B cell (primary cell): ENCODE data around the gene ABL1. TPM values are rescaled to one million over a fixed set of nuclear protein-coding genes. Genes with fewer than 3 reads are reported as not detected.

Experiments
- ATAC-seq: fragments of 200-7000 bp; cut with Tn5 transposase; one replicate; pipeline ENCODE4 v1.10.0; 2021; ENCODE audit warnings: low read depth, mild to moderate bottlenecking, moderate number of reproducible peaks, moderate library complexity
- CTCF ChIA-PET: fragments of 350-600 bp; sonication (Branson Sonifier 250); formaldehyde crosslinking; loops from one replicate; lab custom pipeline; 2021; ENCODE audit warnings: antibody characterized with exemption, inconsistent platforms; lab: Charles Lee
- POLR2A ChIA-PET: fragments of 350-600 bp; sonication (Branson Sonifier 250); formaldehyde crosslinking; loops from one replicate; lab custom pipeline; 2021; ENCODE audit warnings: antibody characterized with exemption; lab: Charles Lee
- DNase-seq: peaks from one replicate; pipeline ENCODE4 v3.0.0; 2013
- H2AFZ ChIP-seq: 2 replicates; pipeline ENCODE4 v1.6.1; 2012; ENCODE audit warnings: mild to moderate bottlenecking, low read depth, low read length; ENCODE audit not compliant: insufficient read depth, poor library complexity, severe bottlenecking
- H3K27ac ChIP-seq, 2 donors: 1 replicate in 1 of 2; 2 replicates in 1 of 2; pipeline ENCODE4 v1.5.1; 2012 to 2013; ENCODE audit warnings: low read length in 2 of 2, mild to moderate bottlenecking in 2 of 2, moderate library complexity in 1 of 2
- H3K27me3 ChIP-seq, 4 experiments: fragments of 200-600 bp in 1 of 4; sonication (generic) in 1 of 4; replicated peaks in 1 of 4; 1 replicate in 2 of 4; 2 replicates in 2 of 4; pipeline versions ENCODE4 v1.6.1 to v1.7.0; 2013 to 2016; ENCODE audit warnings: low read length in 3 of 4, mild to moderate bottlenecking in 2 of 4, mixed read lengths in 1 of 4, moderate library complexity in 1 of 4; ENCODE audit not compliant: insufficient read depth in 4 of 4, control insufficient read depth in 3 of 4; ENCODE audit errors: control extremely low read depth in 1 of 4
- H3K36me3 ChIP-seq, 2 experiments: replicated peaks in 1 of 2; 1 replicate in 1 of 2; 2 replicates in 1 of 2; pipeline versions ENCODE4 v1.6.1 to v1.7.1; 2013; ENCODE audit warnings: low read length in 1 of 2; ENCODE audit not compliant: insufficient read depth in 2 of 2, control insufficient read depth in 1 of 2; ENCODE audit errors: control extremely low read depth in 1 of 2, extremely low read depth in 1 of 2
- H3K4me1 ChIP-seq, 2 donors: fragments of 200-600 bp in 1 of 2; sonication (generic) in 1 of 2; 1 replicate in 1 of 2; 2 replicates in 1 of 2; pipeline versions ENCODE4 v1.5.1 to v1.6.1; 2013 to 2017; ENCODE audit warnings: low read length in 2 of 2; ENCODE audit not compliant: control insufficient read depth in 2 of 2, insufficient read depth in 2 of 2
- H3K4me2 ChIP-seq: replicated peaks from 2 replicates; pipeline ENCODE3; 2012; ENCODE audit warnings: mild to moderate bottlenecking, low read depth, low read length; ENCODE audit not compliant: poor library complexity, severe bottlenecking
- H3K4me3 ChIP-seq, 5 experiments: fragments of 200-600 bp in 1 of 5; sonication (generic) in 1 of 5; 1 replicate in 3 of 5; 2 replicates in 2 of 5; pipeline versions ENCODE4 v1.5.1 to v1.7.0; 2011 to 2016; ENCODE audit warnings: low read length in 4 of 5, mild to moderate bottlenecking in 4 of 5, low read depth in 2 of 5, control low read depth in 1 of 5, moderate library complexity in 1 of 5; ENCODE audit not compliant: insufficient read depth in 1 of 5; ENCODE audit errors: control extremely low read depth in 1 of 5, extremely low read depth in 1 of 5
- H3K79me2 ChIP-seq: fragments of 200-600 bp; sonication (generic); one replicate; pipeline ENCODE4 v1.6.0; 2016; ENCODE audit warnings: low read length; ENCODE audit not compliant: control insufficient read depth, insufficient read depth
- H3K9ac ChIP-seq: fragments of 200-600 bp; sonication (generic); 2 replicates; pipeline ENCODE4 v1.6.1; 2017; ENCODE audit warnings: mild to moderate bottlenecking, low read length, moderate library complexity
- H3K9me3 ChIP-seq, 3 donors: one replicate each; pipeline versions ENCODE4 v1.6.1 to v1.7.1; 2013; ENCODE audit warnings: low read length in 2 of 3; ENCODE audit not compliant: control insufficient read depth in 2 of 3, insufficient read depth in 1 of 3; ENCODE audit errors: control extremely low read depth in 1 of 3
- H4K20me1 ChIP-seq: 2 replicates; pipeline ENCODE4 v1.6.0; 2012; ENCODE audit warnings: mild to moderate bottlenecking, low read length; ENCODE audit not compliant: insufficient read depth, control insufficient read depth, poor library complexity, severe bottlenecking
- H3K27ac Mint-ChIP-seq: one replicate; pipeline ENCODE4 v1.8.0; 2021; ENCODE audit warnings: mixed read lengths
- H3K27me3 Mint-ChIP-seq: one replicate; pipeline ENCODE4 v1.8.0; 2021; ENCODE audit warnings: mixed read lengths
- H3K4me1 Mint-ChIP-seq: one replicate; pipeline ENCODE4 v1.8.0; 2021; ENCODE audit warnings: mixed read lengths
- H3K4me3 Mint-ChIP-seq: one replicate; pipeline ENCODE4 v1.8.0; 2021; ENCODE audit warnings: mixed read lengths
- H3K9me3 Mint-ChIP-seq: one replicate; pipeline ENCODE4 v1.8.0; 2022; ENCODE audit warnings: mixed read lengths; ENCODE audit not compliant: insufficient read depth
- CTCF ChIP-seq: fragments of 200-600 bp; IDR thresholded peaks from one replicate; pipeline ENCODE4 v1.8.0; 2022; ENCODE audit warnings: antibody characterized with exemption, mild to moderate bottlenecking
- EZH2 ChIP-seq: IDR thresholded peaks from 2 replicates; pipeline ENCODE4 v1.6.1; 2012; ENCODE audit warnings: borderline replicate concordance, low read depth, mild to moderate bottlenecking, moderate library complexity, low read length; ENCODE audit not compliant: insufficient read depth, poor library complexity, severe bottlenecking
- WGBS: methylation state at CpG from one replicate; pipeline ENCODE4 v1.1.5; 2013; ENCODE audit warnings: missing lambda C conversion rate; ENCODE audit not compliant: insufficient coverage; 5-methylcytosine and 5-hydroxymethylcytosine counted together
- intact Hi-C: fragments of 100-400 bp; cut with micrococcal nuclease; formaldehyde crosslinking; loops from one replicate; pipeline ENCODE4 v1.10.0; 2022
- polyA plus RNA-seq: library from polyadenylated mRNA; depleted of rRNA; stranded (reverse); fragments of >200 nt; gene quantifications from 2 replicates; pipeline ENCODE4 v1.2.3, GENCODE V29; 2012
- total RNA-seq, 2 donors: library from RNA; stranded (reverse); fragments of 120-200 nt in 1 of 2; gene quantifications; 1 replicate in 1 of 2; 2 replicates in 1 of 2; pipeline versions ENCODE4 v1.2.3 to v1.2.4, GENCODE V29; 2013 to 2022

Gene ABL1
- total and polyA plus RNA-seq, 2 donors (not counting 1 experiment from before 2014, with no cell fraction given), result 11.9 to 46.0 TPM

- no peak overlapping the region for H3K4me3 Mint-ChIP-seq
- POLR2A ChIA-PET, result no interaction called here
- TF ChIP-seq EZH2 (no peak), CTCF (no peak)
These were observed 19.0 kb downstream of the ABL1 start for GRCh38 chr9:130854092-130854491.

GRCh38 chr9:130854835-130855234, 19.8 kb downstream of the ABL1 start:
- ATAC-seq (no peak), DNase-seq (no peak)
- Histone ChIP-seq H3K4me2 (no peak overlapping the region), H2AFZ (no peak overlapping the region), H3K36me3 (peaks cover 1 to 20% of the 10 kb centered on the region in 2 experiments), H3K4me1 (no peaks in the 10 kb centered on the region), H3K27ac (no peak overlapping the region), H3K9ac (no peak overlapping the region), H3K79me2 (no peaks in the 10 kb centered on the region), H3K9me3 (no peaks in the 10 kb centered on the region), H4K20me1 (no peaks in the 10 kb centered on the region), H3K4me3 (no peak overlapping the region), H3K27me3 (no peaks in the 10 kb centered on the region)
- ChIA-PET CTCF (interaction anchor here (0.8 kb wide), 1 partner anchor 15 kb away, joined by 4 read pairs; no protein-coding TSS in a partner anchor), POLR2A (no interaction called here)
- no peak overlapping the region for H3K27ac Mint-ChIP-seq
- no peaks in the 10 kb centered on the region for H3K27me3 Mint-ChIP-seq
- H3K9me3 Mint-ChIP-seq, result no peaks in the 10 kb centered on the region
- 99% methylated on average over 9 of the region's 9 CpGs for WGBS
- H3K4me1 Mint-ChIP-seq, result no peaks in the 10 kb centered on the region
- intact Hi-C loops, result no loop called here
- H3K4me3 Mint-ChIP-seq, result no peak overlapping the region
- TF ChIP-seq EZH2 (no peak), CTCF (no peak)

More at GRCh38 chr9:130854092-130854491, 19.0 kb downstream of the ABL1 start:
- Histone ChIP-seq H3K4me2 (no peak overlapping the region), H3K9me3 (no peaks in the 10 kb centered on the region), H3K79me2 (no peaks in the 10 kb centered on the region), H3K36me3 (peaks cover 1 to 20% of the 10 kb centered on the region in 2 experiments), H3K9ac (no peak overlapping the region), H3K27me3 (no peaks in the 10 kb centered on the region), H3K4me1 (no peaks in the 10 kb centered on the region), H2AFZ (no peak overlapping the region), H4K20me1 (peaks cover 4% of the 10 kb centered on the region), H3K27ac (no peak overlapping the region), H3K4me3 (no peak overlapping the region)
- Mint-ChIP-seq H3K27me3 (no peaks in the 10 kb centered on the region), H3K4me1 (no peaks in the 10 kb centered on the region), H3K27ac (no peak overlapping the region), H3K9me3 (no peaks in the 10 kb centered on the region)
- no peak for DNase-seq
- CTCF ChIA-PET, result interaction anchor here (0.8 kb wide), 1 partner anchor 16 kb away, joined by 4 read pairs; no protein-coding TSS in a partner anchor
- no peak for ATAC-seq
- 95% methylated on average over 5 of the region's 8 CpGs for WGBS
- intact Hi-C loops, result no loop called here
